ENCODE data around the gene DOK7.

DNA sequence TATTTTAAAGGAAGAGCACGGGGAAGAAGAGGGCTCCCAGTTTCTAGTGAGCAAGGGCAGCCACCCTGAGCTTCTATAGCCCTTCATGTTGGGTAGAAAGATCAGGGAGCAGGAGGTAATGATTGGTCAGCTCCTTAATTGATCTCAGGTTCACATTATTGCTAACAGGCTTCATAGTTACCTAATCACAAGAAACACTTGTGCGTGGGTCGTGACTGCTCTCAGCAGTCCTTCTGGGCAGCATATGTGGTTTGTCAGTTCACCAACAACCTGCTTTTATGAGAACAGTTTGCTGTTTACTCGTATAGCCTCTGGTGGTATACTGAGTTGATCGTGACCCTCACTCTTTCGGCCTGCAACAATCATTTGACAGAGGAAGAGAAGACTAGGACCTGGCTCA, 4.7 kb upstream of the DOK7 start:
- TF ChIP-seq EZH2 (IDR thresholded peaks at IDR 0.05; ENCODE audit: low read length): no peak
- TF ChIP-seq, protein P1, sequence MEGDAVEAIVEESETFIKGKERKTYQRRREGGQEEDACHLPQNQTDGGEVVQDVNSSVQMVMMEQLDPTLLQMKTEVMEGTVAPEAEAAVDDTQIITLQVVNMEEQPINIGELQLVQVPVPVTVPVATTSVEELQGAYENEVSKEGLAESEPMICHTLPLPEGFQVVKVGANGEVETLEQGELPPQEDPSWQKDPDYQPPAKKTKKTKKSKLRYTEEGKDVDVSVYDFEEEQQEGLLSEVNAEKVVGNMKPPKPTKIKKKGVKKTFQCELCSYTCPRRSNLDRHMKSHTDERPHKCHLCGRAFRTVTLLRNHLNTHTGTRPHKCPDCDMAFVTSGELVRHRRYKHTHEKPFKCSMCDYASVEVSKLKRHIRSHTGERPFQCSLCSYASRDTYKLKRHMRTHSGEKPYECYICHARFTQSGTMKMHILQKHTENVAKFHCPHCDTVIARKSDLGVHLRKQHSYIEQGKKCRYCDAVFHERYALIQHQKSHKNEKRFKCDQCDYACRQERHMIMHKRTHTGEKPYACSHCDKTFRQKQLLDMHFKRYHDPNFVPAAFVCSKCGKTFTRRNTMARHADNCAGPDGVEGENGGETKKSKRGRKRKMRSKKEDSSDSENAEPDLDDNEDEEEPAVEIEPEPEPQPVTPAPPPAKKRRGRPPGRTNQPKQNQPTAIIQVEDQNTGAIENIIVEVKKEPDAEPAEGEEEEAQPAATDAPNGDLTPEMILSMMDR (optimal IDR thresholded peaks at IDR 0.05 in 1 of 3, IDR thresholded peaks at IDR 0.05 in 1 of 3, conservative IDR thresholded peaks at IDR 0.05 in 1 of 3; ENCODE audit: extremely low read depth in 1 of 3, insufficient read depth in 2 of 3, low read length in 3 of 3): no peak
